HG03108 (cell line): ENCODE results near the gene MRPL19.

ENCODE experiments used
- ATAC-seq: cut with Tn5 transposase; IDR thresholded peaks from one replicate; pipeline ENCODE4 v1.9.1; 2021; ENCODE audit warnings: moderate library complexity; ENCODE audit not compliant: unreplicated experiment

Gene MRPL19

DNA sequence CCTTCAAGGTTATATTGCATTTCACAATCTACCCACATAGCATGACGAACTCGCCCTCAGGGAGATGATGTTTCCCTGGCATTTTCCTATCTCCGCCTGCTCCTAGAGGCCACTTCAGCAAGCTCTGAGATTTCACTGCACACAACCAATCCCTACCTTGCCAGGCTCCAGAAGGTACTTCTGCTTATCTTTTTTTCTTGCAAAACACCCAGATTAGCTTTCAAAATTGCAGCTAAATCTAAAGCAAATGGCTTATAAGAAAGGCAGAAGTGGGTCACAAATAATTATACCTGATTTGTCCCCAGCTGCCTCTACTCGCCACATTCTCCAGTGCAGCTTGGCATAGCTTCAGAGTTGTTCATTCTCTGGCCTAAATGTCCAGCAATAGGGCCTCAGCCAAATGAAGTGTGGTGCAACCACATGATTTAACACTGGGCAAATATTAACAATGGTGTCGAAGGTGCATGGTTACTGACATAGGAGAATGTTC, 32.4 kb upstream of the MRPL19 start:
- ATAC-seq, result no peak

GRCh38 chr2:75616406-75616805, 30.2 kb upstream of the MRPL19 start:
- no peak for ATAC-seq

GRCh38 chr2:75616933-75617332, 29.6 kb upstream of the MRPL19 start:
- no peak for ATAC-seq

- no peak for ATAC-seq
Measured at GRCh38 chr2:75619956-75620740, 26.4 kb upstream of the MRPL19 start.

DNA sequence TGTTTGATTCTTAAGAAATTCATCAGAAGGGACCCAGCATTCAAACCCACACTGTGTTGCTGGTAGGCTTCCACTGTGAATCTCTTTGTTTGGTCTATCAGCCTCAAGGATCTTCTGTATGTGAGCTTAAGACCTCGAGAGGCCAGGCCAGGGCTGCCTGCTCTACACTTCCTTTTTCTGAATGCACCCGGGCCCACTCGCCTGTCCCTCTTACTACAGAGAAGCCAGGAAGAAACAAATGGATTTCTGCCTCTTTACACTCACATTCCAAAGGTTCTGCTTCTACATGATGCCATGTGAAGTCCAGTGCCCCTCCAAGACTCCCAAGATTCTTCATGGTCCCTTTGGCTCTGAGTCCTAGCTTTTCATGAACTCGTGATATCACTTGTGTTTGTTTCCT, 25.4 kb upstream of the MRPL19 start:
- no peak for ATAC-seq

GRCh38 chr2:75622500-75622899, 24.1 kb upstream of the MRPL19 start:
- no peak for ATAC-seq

DNA sequence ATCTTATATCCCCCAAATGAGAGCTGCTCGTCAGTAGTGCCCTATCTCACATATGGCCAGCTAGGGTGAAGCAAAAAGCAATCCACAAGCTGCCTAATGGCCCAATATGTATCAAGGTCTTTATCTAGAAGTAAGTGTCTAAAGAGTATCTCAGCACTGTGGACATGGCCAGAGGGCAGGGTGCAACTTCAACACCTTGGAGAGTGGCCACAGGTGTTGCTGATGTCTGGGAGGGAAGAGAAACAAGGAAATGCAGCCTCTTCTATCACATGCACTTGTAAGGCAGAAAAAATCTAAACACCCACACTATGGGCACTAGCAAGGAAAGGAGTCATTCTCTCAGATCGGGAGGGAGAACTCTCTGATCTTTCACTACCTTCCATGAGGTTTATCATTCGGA, 23.7 kb upstream of the MRPL19 start:
- ATAC-seq, result no peak

DNA sequence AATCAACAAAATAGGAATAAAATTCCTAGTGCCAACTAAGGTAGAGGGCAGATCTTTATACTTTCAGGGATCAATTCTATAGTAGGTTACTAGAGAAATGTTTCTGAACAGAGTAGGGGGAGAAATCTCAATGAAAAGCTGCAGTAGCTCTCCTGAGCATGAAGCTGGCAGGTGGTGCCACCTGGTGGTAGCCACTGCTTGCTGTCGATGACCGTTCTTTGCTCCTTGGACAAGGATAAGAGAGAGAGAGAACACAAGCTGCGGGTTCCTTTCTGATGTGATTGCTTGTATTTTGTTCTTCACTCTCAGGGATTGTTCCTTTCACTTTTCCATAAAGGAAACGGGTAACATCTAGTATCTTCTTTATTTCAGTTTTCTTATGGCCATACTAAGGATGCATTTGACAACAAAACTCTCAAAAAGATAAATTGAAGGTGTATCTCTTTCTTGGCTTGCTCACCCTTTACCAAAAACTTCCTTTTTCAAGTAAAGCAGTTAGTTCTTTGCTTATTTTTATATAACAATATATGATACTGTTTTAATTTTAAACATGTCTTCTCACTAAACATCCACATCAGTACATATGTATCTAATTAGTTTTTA, 18.6 kb upstream of the MRPL19 start:
- ATAC-seq, result peak; percentile 81

DNA sequence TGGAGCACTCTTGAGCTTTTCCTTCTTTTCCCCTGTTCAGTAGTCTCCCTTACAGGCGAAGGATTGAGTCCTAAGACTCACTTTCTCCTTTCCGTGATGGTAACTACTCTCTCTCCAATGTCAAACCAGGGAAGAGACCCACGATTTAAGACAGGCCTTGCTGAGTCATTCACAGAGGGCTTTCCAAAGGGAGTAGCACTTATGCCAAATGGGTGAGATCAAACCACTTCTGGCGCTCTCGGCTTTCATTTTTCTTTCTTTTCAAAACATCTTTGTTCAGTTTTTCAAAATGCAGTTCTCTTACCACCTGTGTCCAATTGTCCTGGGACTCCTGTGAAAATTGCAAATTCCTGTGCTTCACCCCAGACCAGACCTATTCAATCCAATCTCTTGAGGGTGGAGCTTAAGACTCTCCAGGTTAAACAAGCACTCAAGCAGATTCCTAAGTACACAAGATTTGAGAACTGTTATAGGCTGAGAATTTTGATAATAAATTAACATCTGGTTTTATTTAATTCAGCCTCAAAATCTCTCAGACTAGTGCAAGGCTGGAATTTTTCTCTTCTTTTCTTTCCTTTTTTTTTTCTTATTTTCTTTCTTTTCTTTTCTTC, 14.4 kb upstream of the MRPL19 start:
- ATAC-seq, result no peak

GRCh38 chr2:75632813-75633212, 13.8 kb upstream of the MRPL19 start:
- no peak for ATAC-seq

GRCh38 chr2:75633620-75634019, 13.0 kb upstream of the MRPL19 start:
- ATAC-seq, result no peak

GRCh38 chr2:75634945-75635344, 11.6 kb upstream of the MRPL19 start:
- ATAC-seq, result no peak

GRCh38 chr2:75637568-75637967, 9.0 kb upstream of the MRPL19 start:
- no peak for ATAC-seq

DNA sequence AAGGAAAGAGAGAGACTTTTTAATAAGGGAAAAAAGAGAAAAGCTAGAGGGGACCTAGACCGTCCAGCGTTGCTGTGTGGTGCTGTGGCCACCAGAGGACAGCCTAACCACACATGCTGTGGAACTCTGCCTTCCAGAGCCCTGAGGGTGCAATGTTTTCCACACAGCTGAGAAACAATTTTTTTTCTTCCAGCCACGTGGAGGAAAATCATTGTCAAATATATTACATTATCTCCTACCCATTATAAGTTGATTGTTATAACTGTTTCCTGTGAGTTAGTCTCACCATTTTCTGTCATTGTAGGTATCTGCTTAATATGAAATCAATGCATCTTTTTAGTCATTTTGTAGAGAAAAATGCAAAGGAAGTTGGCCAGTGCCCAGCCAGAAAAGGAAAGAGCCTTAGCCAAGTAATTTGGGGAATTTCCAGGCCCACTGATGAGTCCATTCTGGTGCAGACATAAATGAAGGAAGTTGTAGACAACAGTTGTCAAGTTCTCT, 5.9 kb upstream of the MRPL19 start:
- ATAC-seq, result peak; percentile 90

GRCh38 chr2:75641587-75641986, 5.0 kb upstream of the MRPL19 start:
- no peak for ATAC-seq

DNA sequence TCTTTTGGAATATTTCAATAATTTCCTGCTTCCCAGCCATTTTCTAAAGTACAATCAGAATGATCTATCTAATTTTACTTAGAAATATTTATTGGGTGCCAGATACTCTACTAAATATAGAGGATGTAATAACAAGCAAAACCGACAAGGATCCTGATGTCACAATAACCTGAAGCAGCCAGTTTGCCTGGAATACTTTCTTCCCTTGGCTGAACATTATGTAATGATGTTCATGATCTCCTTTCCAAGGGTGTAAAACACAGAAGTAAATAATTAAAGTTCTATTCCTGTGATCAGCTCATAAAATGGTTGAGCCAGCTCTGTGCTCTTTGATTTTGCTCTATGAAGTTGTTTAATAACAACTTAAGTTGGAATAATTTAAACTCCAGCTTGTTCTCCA, 2.6 kb upstream of the MRPL19 start:
- no peak for ATAC-seq

DNA sequence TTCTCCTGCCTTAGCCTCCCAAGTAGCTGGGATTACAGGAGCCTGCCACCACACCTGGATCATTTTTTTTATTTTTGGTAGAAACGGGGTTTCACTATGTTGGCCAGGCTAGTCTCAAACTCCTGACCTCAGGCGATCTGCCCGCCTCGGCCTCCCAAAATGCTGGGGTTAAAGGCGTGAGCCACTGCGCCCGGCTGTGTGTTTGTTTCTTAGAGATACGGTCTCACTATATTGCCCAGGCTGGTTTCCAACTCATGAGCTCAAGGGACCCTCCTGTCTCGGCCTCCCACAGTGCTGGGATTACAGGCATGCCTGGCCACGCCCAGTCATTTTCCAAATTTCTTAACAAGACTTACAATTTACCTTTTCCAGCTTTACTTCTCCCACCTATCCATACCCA, 940 bp upstream of the MRPL19 start:
- ATAC-seq, result no peak

DNA sequence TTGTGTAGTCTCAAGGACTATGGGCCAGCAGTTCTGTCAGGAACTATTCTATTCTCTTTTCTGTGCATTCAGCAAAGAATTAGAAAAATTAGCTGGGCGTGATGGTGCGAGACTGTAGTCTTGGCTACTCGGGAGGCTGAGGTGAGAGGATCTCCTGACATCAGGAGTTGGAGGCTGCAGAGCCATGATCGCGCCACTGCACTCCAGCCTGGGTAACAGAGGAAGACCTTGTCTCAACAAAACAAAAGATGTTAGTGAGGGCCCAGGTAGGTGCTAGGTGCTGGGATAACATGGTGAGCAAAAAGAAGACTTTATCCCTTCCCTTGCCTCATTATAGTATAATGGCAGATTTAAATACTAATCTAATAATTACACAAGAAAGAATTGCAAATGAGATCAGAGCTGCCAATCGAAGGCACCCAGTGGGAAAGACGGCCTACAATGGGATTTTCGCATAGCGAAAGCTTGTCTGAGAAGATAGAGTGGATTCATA, 447 bp upstream of the MRPL19 start:
- peak; percentile 4 for ATAC-seq

DNA sequence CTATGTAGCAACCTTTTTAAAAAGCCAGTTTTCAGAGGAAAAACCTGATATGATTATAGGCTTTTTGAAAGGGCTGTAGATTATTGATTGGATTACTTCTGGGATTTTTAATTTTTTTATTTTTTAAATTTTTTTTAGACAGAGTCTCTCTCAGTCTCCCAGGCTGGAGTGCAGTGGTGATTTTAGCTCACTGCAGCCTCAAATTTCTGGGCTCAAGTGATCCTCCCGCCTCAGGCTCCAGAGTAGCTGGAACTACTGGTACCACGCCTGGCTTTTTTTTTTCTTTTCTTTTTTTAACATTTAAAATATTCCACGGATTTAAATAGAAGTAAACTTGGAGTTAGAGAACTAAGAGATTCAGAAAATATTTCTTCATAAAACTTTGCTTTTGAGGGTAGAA, 1.2 kb downstream of the MRPL19 start:
- ATAC-seq, result no peak

DNA sequence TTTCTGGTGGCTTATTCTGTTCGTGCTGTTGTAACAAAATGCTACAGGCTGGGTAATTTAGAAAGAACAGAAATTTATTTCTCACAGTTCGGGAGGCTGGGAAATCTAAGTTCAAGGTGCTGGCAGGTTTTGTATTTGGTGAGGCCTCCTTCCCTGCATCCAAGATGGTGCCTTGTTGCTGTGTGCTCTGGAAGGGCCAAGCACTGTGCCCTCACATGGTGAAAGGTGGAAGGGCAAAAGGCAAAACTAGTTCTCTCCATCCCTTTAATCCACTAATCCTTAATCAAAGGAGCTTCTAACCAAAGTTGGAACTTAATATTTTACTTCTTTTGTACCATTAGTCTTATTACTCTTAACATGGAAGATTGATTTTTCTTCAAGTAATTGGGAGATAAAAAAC, 7.4 kb downstream of the MRPL19 start:
- ATAC-seq, result no peak

GRCh38 chr2:75655861-75656260, 9.3 kb downstream of the MRPL19 start:
- no peak for ATAC-seq

GRCh38 chr2:75656563-75656962, 10.0 kb downstream of the MRPL19 start:
- ATAC-seq, result no peak
